PC-3 (cell line): ENCODE data around the gene F12.

ENCODE experiments used
- EZH2 ChIP-seq: fragments of 300-600 bp; sonication (generic); IDR thresholded peaks from one replicate; pipeline ENCODE4 v1.6.1; 2017; ENCODE audit warnings: antibody characterized with exemption, mild to moderate bottlenecking, low read length; ENCODE audit not compliant: unreplicated experiment
- EZH2phosphoT487 ChIP-seq: fragments of 300-600 bp; sonication (generic); IDR thresholded peaks from 2 replicates; pipeline ENCODE4 v1.6.1; 2018; ENCODE audit warnings: mild to moderate bottlenecking, antibody characterized with exemption, low read length, borderline replicate concordance
- TF ChIP-seq, protein P1 (sequence below): fragments of 300-600 bp; sonication (generic); conservative IDR thresholded peaks from 2 replicates; pipeline ENCODE4 v1.5.1; 2017; ENCODE audit warnings: antibody characterized with exemption, low read depth, mild to moderate bottlenecking, low read length

DNA sequence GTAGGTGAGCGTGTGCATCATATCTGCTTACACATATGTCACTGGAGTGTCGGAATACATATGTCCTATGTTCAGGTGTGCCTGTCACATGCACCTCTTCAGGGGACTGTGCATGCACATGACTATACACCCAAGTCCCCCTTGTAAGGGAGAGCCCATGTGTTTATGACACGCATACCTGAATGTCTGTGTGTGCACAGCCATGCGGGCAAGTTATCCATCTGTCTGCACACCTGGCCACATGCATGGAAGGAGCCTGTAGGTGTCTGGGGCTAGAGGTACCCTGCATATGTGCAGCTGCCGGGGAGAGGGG is 52.3 kb downstream of the F12 start:
- TF ChIP-seq, protein P1, sequence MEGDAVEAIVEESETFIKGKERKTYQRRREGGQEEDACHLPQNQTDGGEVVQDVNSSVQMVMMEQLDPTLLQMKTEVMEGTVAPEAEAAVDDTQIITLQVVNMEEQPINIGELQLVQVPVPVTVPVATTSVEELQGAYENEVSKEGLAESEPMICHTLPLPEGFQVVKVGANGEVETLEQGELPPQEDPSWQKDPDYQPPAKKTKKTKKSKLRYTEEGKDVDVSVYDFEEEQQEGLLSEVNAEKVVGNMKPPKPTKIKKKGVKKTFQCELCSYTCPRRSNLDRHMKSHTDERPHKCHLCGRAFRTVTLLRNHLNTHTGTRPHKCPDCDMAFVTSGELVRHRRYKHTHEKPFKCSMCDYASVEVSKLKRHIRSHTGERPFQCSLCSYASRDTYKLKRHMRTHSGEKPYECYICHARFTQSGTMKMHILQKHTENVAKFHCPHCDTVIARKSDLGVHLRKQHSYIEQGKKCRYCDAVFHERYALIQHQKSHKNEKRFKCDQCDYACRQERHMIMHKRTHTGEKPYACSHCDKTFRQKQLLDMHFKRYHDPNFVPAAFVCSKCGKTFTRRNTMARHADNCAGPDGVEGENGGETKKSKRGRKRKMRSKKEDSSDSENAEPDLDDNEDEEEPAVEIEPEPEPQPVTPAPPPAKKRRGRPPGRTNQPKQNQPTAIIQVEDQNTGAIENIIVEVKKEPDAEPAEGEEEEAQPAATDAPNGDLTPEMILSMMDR, result no peak
- TF ChIP-seq EZH2phosphoT487 (no peak), EZH2 (no peak)
